H9 (cell line): ENCODE data around the gene RANBP17. TPM values are rescaled to one million over a fixed set of nuclear protein-coding genes. Genes with fewer than 3 reads are reported as not detected.

ENCODE experiments used
- DNase-seq: peaks from one replicate; pipeline ENCODE4 v3.0.0-alpha.2; 2017
- H2AFZ ChIP-seq: one replicate; pipeline ENCODE4 v1.6.1; 2013; ENCODE audit warnings: mild to moderate bottlenecking, low read length, control low read depth, moderate library complexity
- H2AK5ac ChIP-seq: 2 replicates; pipeline ENCODE4 v1.6.1; 2013; ENCODE audit warnings: low read length, control low read depth, mixed read lengths; ENCODE audit not compliant: insufficient read length
- H2BK120ac ChIP-seq: one replicate; pipeline ENCODE4 v1.6.1; 2013; ENCODE audit warnings: low read depth, mild to moderate bottlenecking, low read length, control low read depth, inconsistent platforms; ENCODE audit not compliant: poor library complexity, severe bottlenecking
- H2BK12ac ChIP-seq: 2 replicates; pipeline ENCODE4 v1.6.1; 2013; ENCODE audit warnings: low read length, control low read depth, mixed read lengths, low read depth; ENCODE audit not compliant: insufficient read length
- H2BK15ac ChIP-seq: 2 replicates; pipeline ENCODE4 v1.6.1; 2013; ENCODE audit warnings: low read depth, low read length, control low read depth
- H2BK20ac ChIP-seq: one replicate; pipeline ENCODE4 v1.6.1; 2013; ENCODE audit warnings: low read depth, mild to moderate bottlenecking, low read length, control low read depth, inconsistent platforms; ENCODE audit not compliant: poor library complexity, severe bottlenecking
- H2BK5ac ChIP-seq: 2 replicates; pipeline ENCODE4 v1.6.1; 2013; ENCODE audit warnings: low read length, control low read depth, mixed read lengths; ENCODE audit not compliant: insufficient read length
- H3K14ac ChIP-seq: 2 replicates; pipeline ENCODE4 v1.6.1; 2013; ENCODE audit warnings: low read length, control low read depth; ENCODE audit not compliant: insufficient read depth
- H3K18ac ChIP-seq: 2 replicates; pipeline ENCODE4 v1.6.1; 2013; ENCODE audit warnings: low read depth, mild to moderate bottlenecking, mixed read lengths, low read length, control low read depth; ENCODE audit not compliant: insufficient read length
- H3K23ac ChIP-seq: 2 replicates; pipeline ENCODE4 v1.6.1; 2013; ENCODE audit warnings: low read length, control low read depth, mixed read lengths, low read depth; ENCODE audit not compliant: insufficient read length
- H3K23me2 ChIP-seq: 2 replicates; pipeline ENCODE4 v1.6.1; 2013; ENCODE audit warnings: low read depth, mild to moderate bottlenecking, mixed read lengths, low read length, control low read depth; ENCODE audit not compliant: insufficient read length, poor library complexity, severe bottlenecking
- H3K27ac ChIP-seq: 2 replicates; pipeline ENCODE4 v1.5.1; 2013; ENCODE audit warnings: low read length, control low read depth, mixed read lengths, low read depth; ENCODE audit not compliant: insufficient read length
- H3K27me3 ChIP-seq: 2 replicates; pipeline ENCODE4 v1.6.1; 2013; ENCODE audit warnings: low read length, control low read depth, inconsistent platforms; ENCODE audit not compliant: insufficient read depth
- H3K4ac ChIP-seq: 2 replicates; pipeline ENCODE4 v1.6.1; 2013; ENCODE audit warnings: low read depth, mild to moderate bottlenecking, control low read depth, inconsistent platforms, low read length, moderate library complexity
- H3K4me1 ChIP-seq: 2 replicates; pipeline ENCODE4 v1.6.1; 2013; ENCODE audit warnings: low read length, control low read depth, inconsistent platforms; ENCODE audit not compliant: insufficient read depth
- H3K4me2 ChIP-seq: 2 replicates; pipeline ENCODE4 v1.6.1; 2013; ENCODE audit warnings: low read length, control low read depth, mixed read lengths; ENCODE audit not compliant: insufficient read length, insufficient read depth
- H3K56ac ChIP-seq: 2 replicates; pipeline ENCODE4 v1.6.1; 2013; ENCODE audit warnings: low read depth, mild to moderate bottlenecking, mixed read lengths, low read length, control low read depth; ENCODE audit not compliant: insufficient read length
- H3K79me1 ChIP-seq: 2 replicates; pipeline ENCODE4 v1.6.1; 2013; ENCODE audit warnings: low read depth, mild to moderate bottlenecking, moderate library complexity, low read length, control low read depth, inconsistent platforms; ENCODE audit not compliant: insufficient read depth, poor library complexity, severe bottlenecking
- H3K79me2 ChIP-seq: 2 replicates; pipeline ENCODE4 v1.6.1; 2013; ENCODE audit warnings: low read length, control low read depth, inconsistent platforms; ENCODE audit not compliant: insufficient read depth
- H3K9ac ChIP-seq: 2 replicates; pipeline ENCODE4 v1.6.1; 2013; ENCODE audit warnings: low read length, control low read depth, mixed read lengths; ENCODE audit not compliant: insufficient read length; ENCODE audit errors: extremely low read depth
- H3K9me3 ChIP-seq: one replicate; pipeline ENCODE4 v1.6.1; 2013; ENCODE audit warnings: low read depth, low read length, inconsistent platforms; ENCODE audit not compliant: control insufficient read depth
- H3T11ph ChIP-seq: one replicate; pipeline ENCODE4 v1.6.1; 2013; ENCODE audit warnings: mild to moderate bottlenecking, low read length, control low read depth, inconsistent platforms
- H4K20me1 ChIP-seq: one replicate; pipeline ENCODE4 v1.6.1; 2013; ENCODE audit not compliant: control insufficient read depth, insufficient read length, insufficient read depth
- H4K5ac ChIP-seq: 2 replicates; pipeline ENCODE4 v1.6.1; 2013; ENCODE audit warnings: low read depth, mild to moderate bottlenecking, mixed read lengths, low read length, control low read depth; ENCODE audit not compliant: insufficient read length
- H4K8ac ChIP-seq: replicated peaks from 2 replicates; pipeline ENCODE4 v1.6.1; 2013; ENCODE audit warnings: low read length, control low read depth, mixed read lengths, low read depth; ENCODE audit not compliant: insufficient read length
- H4K91ac ChIP-seq: 2 replicates; pipeline ENCODE4 v1.6.1; 2013; ENCODE audit warnings: low read depth, mild to moderate bottlenecking, moderate library complexity, mixed read lengths, low read length, control low read depth; ENCODE audit not compliant: insufficient read length
- H3K27ac Mint-ChIP-seq, 3 experiments: 2 replicates in 2 of 3; 3 replicates in 1 of 3; pipeline ENCODE4 v1.8.0; 2020 to 2021; ENCODE audit warnings: mixed read lengths in 3 of 3, mild to moderate bottlenecking in 1 of 3, moderate library complexity in 1 of 3
- H3K27me3 Mint-ChIP-seq: 2 replicates; pipeline ENCODE4 v1.8.0; 2021; ENCODE audit warnings: low read depth, mild to moderate bottlenecking, moderate library complexity, mixed read lengths
- H3K36me3 Mint-ChIP-seq, 3 experiments: 2 replicates in 2 of 3; 3 replicates in 1 of 3; pipeline ENCODE4 v1.8.0; 2020 to 2021; ENCODE audit warnings: low read depth in 3 of 3, mixed read lengths in 3 of 3; ENCODE audit not compliant: insufficient read depth in 1 of 3
- H3K4me1 Mint-ChIP-seq, 2 experiments: 2 replicates each; pipeline ENCODE4 v1.8.0; 2020; ENCODE audit warnings: mixed read lengths in 2 of 2
- H3K4me3 Mint-ChIP-seq, 2 experiments: 2 replicates in 1 of 2; 3 replicates in 1 of 2; pipeline ENCODE4 v1.8.0; 2020 to 2021; ENCODE audit warnings: mild to moderate bottlenecking in 2 of 2, mixed read lengths in 2 of 2, moderate library complexity in 1 of 2
- H3K9me3 Mint-ChIP-seq, 2 experiments: 2 replicates in 1 of 2; 3 replicates in 1 of 2; pipeline ENCODE4 v1.8.0; 2020; ENCODE audit warnings: mild to moderate bottlenecking in 2 of 2, mixed read lengths in 2 of 2, moderate library complexity in 1 of 2
- CTCF ChIP-seq: fragments of 200-600 bp; sonication (generic); conservative IDR thresholded peaks from 3 replicates; pipeline ENCODE4 v1.8.0; 2021; ENCODE audit warnings: antibody characterized with exemption, mild to moderate bottlenecking
- WGBS: extraction: QIAGEN DNeasy Blood & Tissue Kit; methylation state at CpG from one replicate; pipeline ENCODE4 v1.1.7; 2013; ENCODE audit warnings: missing lambda C conversion rate, low lambda C conversion rate, mixed read lengths; ENCODE audit not compliant: insufficient read length; ENCODE audit errors: extremely low coverage; 5-methylcytosine and 5-hydroxymethylcytosine counted together
- total RNA-seq: library from RNA; stranded (reverse); gene quantifications from 2 replicates; pipeline ENCODE4 v1.2.1, GENCODE V29; 2021

RANBP17 gene
- total RNA-seq, 1 experiment from 2014 or later = 16.5 TPM

GRCh38 chr5:171122372-171122771, 260.6 kb downstream of the RANBP17 start:
- Histone ChIP-seq H3K4me2 (no peak overlapping the region), H3K4ac (no peak overlapping the region), H3K27me3 (no peaks in the 10 kb centered on the region), H3K27ac (no peak overlapping the region), H3K23ac (no peak overlapping the region), H2BK12ac (no peak overlapping the region), H4K5ac (no peak overlapping the region), H3K18ac (no peak overlapping the region), H4K20me1 (no peaks in the 10 kb centered on the region), H3K4me1 (no peaks in the 10 kb centered on the region), H2BK20ac (no peak overlapping the region), H2BK15ac (no peak overlapping the region), H3K79me1 (no peaks in the 10 kb centered on the region), H3K14ac (no peak overlapping the region), H4K91ac (no peak overlapping the region), H3K56ac (no peak overlapping the region), H2BK5ac (no peak overlapping the region), H2AK5ac (no peak overlapping the region), H3K9me3 (no peaks in the 10 kb centered on the region), H2BK120ac (no peak overlapping the region), H4K8ac (no peak overlapping the region), H3T11ph (no peak overlapping the region), H2AFZ (no peak overlapping the region), H3K23me2 (no peaks in the 10 kb centered on the region), H3K9ac (no peak overlapping the region), H3K79me2 (no peaks in the 10 kb centered on the region)
- H3K4me3 Mint-ChIP-seq = no peak overlapping the region
- no CpG with 5 or more reads among the region's 2 CpGs for WGBS
- H3K36me3 Mint-ChIP-seq = no peaks in the 10 kb centered on the region
- no peak overlapping the region for H3K27ac Mint-ChIP-seq
- TF ChIP-seq CTCF = no peak
- H3K9me3 Mint-ChIP-seq = no peaks in the 10 kb centered on the region
- H3K4me1 Mint-ChIP-seq = no peaks in the 10 kb centered on the region
- no peak for DNase-seq
- H3K27me3 Mint-ChIP-seq = no peaks in the 10 kb centered on the region
